Measurements from ENCODE around the gene FEN1. TPM values are rescaled to one million over a fixed set of nuclear protein-coding genes. Genes with fewer than 3 reads are reported as not detected.

Gene FEN1
- total RNA-seq (100 to 1,000 TPM; 112 to 121 TPM), polyA plus RNA-seq (15.4 TPM)

- Mint-ChIP-seq H3K9me3 (no peaks in the 10 kb centered on the region), H3K27ac (peak within 1 kb of the TSS; percentile 96 to 100 (median 99)), H3K27me3 (no peaks in the 10 kb centered on the region), H3K4me3 (peak within 1 kb of the TSS; percentile 91 to 100 (median 92)), H3K4me1 (peaks cover 24 to 49% (median 36%) of the 10 kb centered on the region in 3 donors), H3K36me3 (peaks cover 0 to 58% (median 2%) of the 10 kb centered on the region in 3 donors)
- peak; percentile 80 to 91 (median 85) for DNase-seq
- peaks cover 33% of the 10 kb centered on the region for H3K36me3 ChIP-seq (ENCODE audit: insufficient read depth, low read length)
- ChIA-PET CTCF (interaction anchor here (1.1 to 2.2 kb wide), 6 partner anchors 22 to 519 kb away, joined by 3 to 12 read pairs (median 5); partner anchors contain the start of gene FADS1), POLR2A (interaction anchor here (0.6 to 2.9 kb wide), 3 partner anchors 175 to 879 kb away, joined by 3 to 8 read pairs (median 4); partner anchors contain the start of gene FTH1)
- H3K9me3 ChIP-seq (ENCODE audit: low read length), result no peaks in the 10 kb centered on the region
- H3K27me3 ChIP-seq (ENCODE audit: insufficient read depth, low read length, poor library complexity, severe bottlenecking), result no peaks in the 10 kb centered on the region
- H3K4me3 ChIP-seq (ENCODE audit: low read length), result peak within 1 kb of the TSS; percentile 92
- peaks cover 17% of the 10 kb centered on the region for H3K4me1 ChIP-seq (ENCODE audit: insufficient read depth, low read length)
- H3K27ac ChIP-seq (ENCODE audit: low read depth, low read length), result peak within 1 kb of the TSS; percentile 94
These were observed at the start of gene FEN1, which contains the start of gene TMEM258 for GRCh38 chr11:61792310-61793082. Gene FEN1 (plus strand): TSS chr11:61792911. CDS start chr11:61795362, 2,451 bp downstream. Gene TMEM258 (minus strand): TSS chr11:61792599. CDS start chr11:61792558, 41 bp downstream.

- Mint-ChIP-seq H3K9me3 (no peaks in the 10 kb centered on the region), H3K4me1 (no peaks in the 10 kb centered on the region), H3K36me3 (no peaks in the 10 kb centered on the region), H3K27me3 (peaks cover 0 to 3% of the 10 kb centered on the region in 2 donors), H3K4me3 (no peak overlapping the region), H3K27ac (no peak overlapping the region)
- Histone ChIP-seq H3K36me3 (ENCODE audit: insufficient read depth, low read length) (no peaks in the 10 kb centered on the region), H3K9me3 (ENCODE audit: low read length) (no peaks in the 10 kb centered on the region), H3K4me1 (ENCODE audit: insufficient read depth, low read length) (no peaks in the 10 kb centered on the region), H3K27me3 (ENCODE audit: insufficient read depth, low read length, poor library complexity, severe bottlenecking) (no peaks in the 10 kb centered on the region), H3K27ac (ENCODE audit: low read depth, low read length) (no peak overlapping the region), H3K4me3 (ENCODE audit: low read length) (no peak overlapping the region)
- ChIA-PET CTCF (interaction anchor here (1.3 to 2.2 kb wide), 3 partner anchors 10 to 364 kb away, joined by 3 to 12 read pairs (median 4); no protein-coding TSS in a partner anchor), POLR2A (no interaction called here)
- no peak for DNase-seq
These were observed 49.1 kb upstream of the FEN1 start for GRCh38 chr11:61743486-61744095.

- peaks cover 2 to 5% of the 10 kb centered on the region in 2 donors for H3K27me3 Mint-ChIP-seq
- Histone ChIP-seq H3K4me3 (ENCODE audit: low read length) (no peak overlapping the region), H3K27ac (ENCODE audit: low read depth, low read length) (no peak overlapping the region), H3K27me3 (ENCODE audit: insufficient read depth, low read length, poor library complexity, severe bottlenecking) (no peaks in the 10 kb centered on the region), H3K4me1 (ENCODE audit: insufficient read depth, low read length) (no peaks in the 10 kb centered on the region), H3K9me3 (ENCODE audit: low read length) (no peaks in the 10 kb centered on the region), H3K36me3 (ENCODE audit: insufficient read depth, low read length) (no peaks in the 10 kb centered on the region)
- H3K27ac Mint-ChIP-seq, result no peak overlapping the region
- H3K9me3 Mint-ChIP-seq, result no peaks in the 10 kb centered on the region
- no peak overlapping the region for H3K4me3 Mint-ChIP-seq
- CTCF ChIA-PET, result interaction anchor here (1.3 to 2.2 kb wide), 3 partner anchors 10 to 364 kb away, joined by 3 to 12 read pairs (median 4); no protein-coding TSS in a partner anchor
- no peak for DNase-seq
- H3K4me1 Mint-ChIP-seq, result no peaks in the 10 kb centered on the region
- H3K36me3 Mint-ChIP-seq, result no peaks in the 10 kb centered on the region
- POLR2A ChIA-PET, result no interaction called here
These were observed 48.5 kb upstream of the FEN1 start for GRCh38 chr11:61744181-61744580.

- Histone ChIP-seq H3K4me1 (ENCODE audit: insufficient read depth, low read length) (no peaks in the 10 kb centered on the region), H3K27ac (ENCODE audit: low read depth, low read length) (no peak overlapping the region), H3K4me3 (ENCODE audit: low read length) (no peak overlapping the region), H3K36me3 (ENCODE audit: insufficient read depth, low read length) (no peaks in the 10 kb centered on the region), H3K27me3 (ENCODE audit: insufficient read depth, low read length, poor library complexity, severe bottlenecking) (no peaks in the 10 kb centered on the region), H3K9me3 (ENCODE audit: low read length) (no peaks in the 10 kb centered on the region)
- ChIA-PET POLR2A (no interaction called here), CTCF (interaction anchor here (1.3 to 2.2 kb wide), 3 partner anchors 10 to 363 kb away, joined by 3 to 12 read pairs (median 4); no protein-coding TSS in a partner anchor)
- Mint-ChIP-seq H3K27ac (no peak overlapping the region), H3K36me3 (no peaks in the 10 kb centered on the region), H3K4me1 (no peaks in the 10 kb centered on the region), H3K4me3 (no peak overlapping the region), H3K9me3 (no peaks in the 10 kb centered on the region), H3K27me3 (peaks cover 7 to 10% of the 10 kb centered on the region in 2 donors)
- no peak for DNase-seq
These were observed 48.0 kb upstream of the FEN1 start for GRCh38 chr11:61744609-61745156.

GRCh38 chr11:61745781-61746441 is 46.8 kb upstream of the FEN1 start:
- Mint-ChIP-seq H3K27ac (no peak overlapping the region), H3K36me3 (no peaks in the 10 kb centered on the region), H3K4me3 (no peak overlapping the region), H3K27me3 (peaks cover 7 to 14% of the 10 kb centered on the region in 2 donors), H3K9me3 (no peaks in the 10 kb centered on the region), H3K4me1 (peaks cover 0 to 2% (median 1%) of the 10 kb centered on the region in 3 donors)
- H3K4me3 ChIP-seq (ENCODE audit: low read length), result no peak overlapping the region
- H3K27ac ChIP-seq (ENCODE audit: low read depth, low read length), result no peak overlapping the region
- CTCF ChIA-PET, result no interaction called here
- peaks cover 7% of the 10 kb centered on the region for H3K27me3 ChIP-seq (ENCODE audit: insufficient read depth, low read length, poor library complexity, severe bottlenecking)
- H3K4me1 ChIP-seq (ENCODE audit: insufficient read depth, low read length), result no peaks in the 10 kb centered on the region
- POLR2A ChIA-PET, result interaction anchor here (1.2 kb wide), 1 partner anchor 27 kb away, joined by 3 read pairs; no protein-coding TSS in a partner anchor
- no peaks in the 10 kb centered on the region for H3K36me3 ChIP-seq (ENCODE audit: insufficient read depth, low read length)
- H3K9me3 ChIP-seq (ENCODE audit: low read length), result no peaks in the 10 kb centered on the region
- DNase-seq, result no peak

- ChIA-PET CTCF (interaction anchor here (1.1 to 3.2 kb wide), 3 partner anchors 12 to 51 kb away, joined by 3 to 8 read pairs (median 3); no protein-coding TSS in a partner anchor), POLR2A (interaction anchor here (1.2 kb wide), 1 partner anchor 26 kb away, joined by 3 read pairs; no protein-coding TSS in a partner anchor)
- Histone ChIP-seq H3K27me3 (ENCODE audit: insufficient read depth, low read length, poor library complexity, severe bottlenecking) (peaks cover 8% of the 10 kb centered on the region), H3K36me3 (ENCODE audit: insufficient read depth, low read length) (no peaks in the 10 kb centered on the region), H3K4me1 (ENCODE audit: insufficient read depth, low read length) (no peaks in the 10 kb centered on the region), H3K9me3 (ENCODE audit: low read length) (no peaks in the 10 kb centered on the region), H3K4me3 (ENCODE audit: low read length) (no peak overlapping the region), H3K27ac (ENCODE audit: low read depth, low read length) (no peak overlapping the region)
- no peak for DNase-seq
- peaks cover 9 to 21% of the 10 kb centered on the region in 2 donors for H3K27me3 Mint-ChIP-seq
- H3K4me3 Mint-ChIP-seq, result no peak overlapping the region
- H3K27ac Mint-ChIP-seq, result no peak overlapping the region
- peaks cover 0 to 6% (median 6%) of the 10 kb centered on the region in 3 donors for H3K4me1 Mint-ChIP-seq
- H3K36me3 Mint-ChIP-seq, result no peaks in the 10 kb centered on the region
- H3K9me3 Mint-ChIP-seq, result no peaks in the 10 kb centered on the region
These were observed 46.1 kb upstream of the FEN1 start for GRCh38 chr11:61746442-61747191.

All from CD8-positive, alpha-beta memory T cell (primary cell).